Erythroblast (primary cell): ENCODE data around the gene FLYWCH1.

Experiments used
- DNase-seq, 2 experiments: peaks; one replicate each; lab custom pipeline; 2025; lab: John Stamatoyannopoulos, UW
- GATA1 ChIP-seq: IDR thresholded peaks from 2 replicates; pipeline ENCODE4 v1.6.1; 2011; ENCODE audit warnings: low read depth, mild to moderate bottlenecking, control low read depth, low read length, moderate library complexity
- POLR2A ChIP-seq: IDR thresholded peaks from 2 replicates; pipeline ENCODE4 v1.6.1; 2011; ENCODE audit warnings: mild to moderate bottlenecking, low read length

Gene FLYWCH1

GRCh38 chr16:2962334-2963073 is 50.8 kb downstream of the FLYWCH1 start:
- no peak for TF ChIP-seq GATA1
- no peak for TF ChIP-seq POLR2A
- no peak for DNase-seq

DNA sequence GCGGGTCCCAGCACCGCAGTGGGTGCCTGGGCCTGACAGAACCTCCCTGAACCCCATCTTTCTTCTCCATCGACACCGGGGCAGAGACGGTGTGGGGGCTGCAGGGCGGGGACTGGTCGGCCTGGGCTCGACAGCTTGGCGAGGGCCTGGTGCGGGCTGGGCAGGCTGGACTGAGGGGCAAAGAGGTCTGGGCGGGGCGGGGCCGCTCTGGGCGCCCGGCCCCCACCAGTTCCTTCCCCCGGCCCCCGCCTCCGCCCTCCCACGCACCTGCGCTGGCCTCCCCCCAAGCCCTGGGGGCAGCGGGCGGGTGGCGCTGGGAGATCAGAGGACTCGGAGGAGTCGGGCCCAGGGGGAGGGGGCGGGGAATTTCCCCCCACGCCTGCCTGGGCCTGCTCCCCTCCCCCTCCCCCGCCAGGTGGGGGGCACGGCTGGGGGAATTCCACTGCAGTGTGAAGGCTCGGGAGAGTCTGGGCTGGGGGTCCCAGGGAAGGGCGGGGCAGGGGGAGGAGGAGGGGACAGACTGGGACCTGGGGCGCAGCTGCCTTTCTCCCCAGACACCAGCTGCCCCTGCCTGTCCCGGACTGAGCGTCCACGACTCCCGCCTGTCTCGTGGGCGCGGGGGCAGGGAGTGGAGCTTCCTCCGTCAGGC is 51.5 kb downstream of the FLYWCH1 start:
- DNase-seq, result no peak
- TF ChIP-seq GATA1 (no peak), POLR2A (no peak)

- TF ChIP-seq POLR2A (no peak), GATA1 (no peak)
- DNase-seq, result no peak
These were observed 52.2 kb downstream of the FLYWCH1 start, which contains the start of gene KREMEN2 for GRCh38 chr16:2963723-2964474. Gene KREMEN2 (plus strand): TSS chr16:2964275. CDS start chr16:2964521, 246 bp downstream.

DNA sequence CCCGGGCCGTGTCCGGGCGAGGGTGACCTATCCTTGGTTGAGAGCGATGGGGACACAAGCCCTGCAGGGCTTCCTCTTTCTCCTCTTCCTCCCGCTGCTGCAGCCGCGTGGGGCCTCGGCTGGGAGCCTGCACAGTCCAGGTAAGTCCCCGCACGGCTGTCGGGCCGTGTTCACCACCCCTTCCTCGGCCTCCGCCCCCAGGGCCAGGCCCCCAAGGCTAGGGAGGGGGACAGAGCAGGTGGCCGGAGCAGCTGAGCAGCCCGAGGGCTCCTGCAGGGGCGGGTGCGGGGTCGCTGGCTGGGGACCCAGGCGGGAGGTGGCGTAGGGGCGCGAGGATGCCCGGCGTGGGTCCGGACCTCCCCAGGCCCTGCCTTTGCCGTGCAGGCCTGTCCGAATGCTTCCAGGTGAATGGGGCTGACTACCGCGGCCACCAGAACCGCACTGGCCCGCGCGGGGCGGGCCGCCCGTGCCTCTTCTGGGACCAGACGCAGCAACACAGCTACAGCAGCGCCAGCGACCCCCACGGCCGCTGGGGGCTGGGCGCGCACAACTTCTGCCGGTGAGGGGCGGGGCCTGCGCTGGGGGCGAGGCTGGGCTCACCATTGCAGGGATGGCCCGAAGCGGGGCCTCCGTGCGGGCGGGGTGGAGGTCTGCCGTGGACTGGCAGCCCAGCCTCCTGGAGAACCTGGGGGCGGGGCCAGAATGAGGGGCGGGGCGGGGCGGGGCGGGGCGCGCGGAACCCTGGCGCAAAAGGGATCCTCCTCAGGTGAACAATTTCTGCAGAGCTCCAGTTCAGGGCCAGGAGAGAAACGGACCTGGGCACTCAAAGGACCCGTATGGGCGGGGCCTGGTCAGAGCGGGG is 53.0 kb downstream of the FLYWCH1 start:
- TF ChIP-seq POLR2A (no peak), GATA1 (no peak)
- DNase-seq, result peak; percentile 64 to 71

- DNase-seq, result no peak
- TF ChIP-seq GATA1 (no peak), POLR2A (no peak)
These were observed 54.5 kb downstream of the FLYWCH1 start for GRCh38 chr16:2966043-2966807.

DNA sequence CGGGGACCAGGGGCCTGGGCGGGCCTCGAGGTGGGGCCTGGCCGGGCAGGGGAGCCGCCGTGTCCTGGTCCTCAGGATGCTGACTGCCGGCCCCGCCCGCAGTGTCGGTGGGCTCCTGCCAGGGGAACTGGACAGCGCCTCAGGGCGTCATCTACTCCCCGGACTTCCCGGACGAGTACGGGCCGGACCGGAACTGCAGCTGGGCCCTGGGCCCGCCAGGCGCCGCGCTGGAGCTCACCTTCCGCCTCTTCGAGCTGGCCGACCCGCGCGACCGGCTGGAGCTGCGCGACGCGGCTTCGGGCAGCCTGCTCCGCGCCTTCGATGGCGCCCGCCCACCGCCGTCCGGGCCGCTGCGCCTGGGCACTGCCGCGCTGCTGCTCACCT is 55.1 kb downstream of the FLYWCH1 start:
- peak in 1 of 2 experiments; percentile 27 for DNase-seq
- TF ChIP-seq POLR2A (no peak), GATA1 (no peak)

- DNase-seq, result no peak
- TF ChIP-seq GATA1 (no peak), POLR2A (no peak)
These were observed 55.5 kb downstream of the FLYWCH1 start for GRCh38 chr16:2967211-2967631.

GRCh38 chr16:2967721-2968161 is 56.0 kb downstream of the FLYWCH1 start:
- no peak for DNase-seq
- TF ChIP-seq POLR2A (no peak), GATA1 (no peak)

- TF ChIP-seq GATA1 (no peak), POLR2A (no peak)
- DNase-seq, result peak; percentile 58 to 63
These were observed 56.6 kb downstream of the FLYWCH1 start for GRCh38 chr16:2968368-2968737.

- DNase-seq, result peak; percentile 93 to 95
- TF ChIP-seq POLR2A (no peak), GATA1 (no peak)
These were observed 57.2 kb downstream of the FLYWCH1 start, which contains the start of gene PAQR4 for GRCh38 chr16:2968738-2969544. Gene PAQR4 (plus strand): TSS chr16:2969348. CDS start chr16:2969675, 327 bp downstream.

GRCh38 chr16:2969545-2970521 is 58.1 kb downstream of the FLYWCH1 start:
- peak; percentile 87 to 90 for DNase-seq

More at GRCh38 chr16:2969545-2970521, 58.1 kb downstream of the FLYWCH1 start:
- TF ChIP-seq POLR2A (peak; percentile 55), GATA1 (no peak)
